Measurements from ENCODE around the gene GPS1. TPM values are rescaled to one million over a fixed set of nuclear protein-coding genes. Genes with fewer than 3 reads are reported as not detected.

GPS1 gene
- total and polyA plus RNA-seq, 10 of the 15 experiments (the other 5 are each of a cell fraction or from before 2014, with no cell fraction given), result 2.2 to 146 (median 77.7) TPM

DNA sequence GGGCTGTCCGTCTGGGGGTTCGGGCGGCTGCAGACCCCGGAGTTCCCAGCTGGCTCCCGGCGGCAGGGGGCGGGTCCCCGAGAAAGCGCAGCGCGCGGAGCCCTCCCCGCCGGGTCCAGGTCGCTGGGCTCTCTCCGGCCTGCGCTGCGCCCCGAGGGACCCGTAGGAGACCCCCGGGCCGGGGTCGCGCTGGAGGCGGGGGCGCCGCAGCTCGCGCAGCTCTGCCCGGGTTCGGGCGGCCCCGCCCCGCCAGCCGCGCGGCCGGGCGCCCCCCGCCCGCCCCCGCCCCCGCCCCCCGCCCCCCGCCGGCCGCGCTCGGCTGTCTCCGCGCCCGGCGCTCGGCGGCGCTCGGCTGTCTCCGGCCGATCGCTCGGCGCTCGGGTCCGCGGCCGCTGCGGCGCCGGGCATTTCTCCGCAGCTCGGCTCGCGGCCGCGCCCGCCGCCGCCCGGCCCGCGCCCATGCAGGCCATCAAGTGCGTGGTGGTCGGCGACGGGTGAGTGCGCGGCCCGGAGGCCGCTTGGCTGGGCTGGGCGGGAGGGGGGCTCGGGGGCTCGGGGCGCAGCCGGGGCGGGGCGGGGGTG, 20.3 kb upstream of the GPS1 start, which contains the start of gene RAC3:
TSS of gene RAC3 (plus strand) at position 376 of the 582 bp plus-strand sequence. CDS start at position 460, 84 bp downstream.
- Histone ChIP-seq H3K27me3 (replicated peaks in 1 of 2; ENCODE audit: control insufficient read depth in 2 of 2, insufficient read depth in 2 of 2, low read length in 1 of 2) (no peaks in the 10 kb centered on the region), H3K9ac (ENCODE audit: control insufficient read depth, insufficient read depth, low read length) (peak within 1 kb of the TSS; percentile 20; the same call in 1 of the 2 replicates), H3K4me2 (ENCODE audit: control insufficient read depth, insufficient read depth) (peak within 1 kb of the TSS; percentile 94), H3K79me2 (ENCODE audit: control insufficient read depth, insufficient read depth, low read length) (peaks cover under 1% of the 10 kb centered on the region; the same call in 1 of the 2 replicates), H3K9me3 (replicated peaks; ENCODE audit: control insufficient read depth, insufficient read depth, low read length) (no peaks in the 10 kb centered on the region), H2AFZ (ENCODE audit: control insufficient read depth, low read depth, low read length) (peak within 1 kb of the TSS; percentile 73), H4K20me1 (ENCODE audit: control insufficient read depth, insufficient read depth) (no peaks in the 10 kb centered on the region), H3K4me1 (ENCODE audit: control insufficient read depth, insufficient read depth, low read length) (peaks cover under 1% of the 10 kb centered on the region), H3K4me3 (peak within 1 kb of the TSS; percentile 65; the same call in 1 of the 2 replicates), H3K36me3 (ENCODE audit: control insufficient read depth in 2 of 2, insufficient read depth in 2 of 2, low read length in 1 of 2) (no peaks in the 10 kb centered on the region; a peak in 2 of 4 replicates), H3K27ac (ENCODE audit: control insufficient read depth, insufficient read depth) (no peak within 1 kb of the TSS)
- ChIA-PET POLR2A (no interaction called here), SMC1A (ENCODE audit: uncharacterized antibody, unreplicated experiment) (interaction anchor here (2.5 kb wide), 1 partner anchor 123 kb away, joined by 13 read pairs; no protein-coding TSS in a partner anchor), RAD21 (ENCODE audit: unreplicated experiment) (interaction anchor here (0.6 to 1.6 kb wide), 2 partner anchors 44 to 72 kb away, joined by 3 to 5 read pairs; no protein-coding TSS in a partner anchor), CTCF (interaction anchor here (0.6 to 2.3 kb wide), 4 partner anchors 68 to 315 kb away, joined by 3 to 11 read pairs (median 3); no protein-coding TSS in a partner anchor)
- ATAC-seq (peak; percentile 48), FAIRE-seq (no peak), DNase-seq (ENCODE audit: low read depth, low spot score) (no peak)
- WGBS (ENCODE audit: insufficient coverage, insufficient replicate concordance, low lambda C conversion rate, missing lambda C conversion rate), result 1% methylated on average over 20 of the region's 96 CpGs
- intact Hi-C loops (cut with micrococcal nuclease; ENCODE audit: unreplicated experiment), result no loop called here
- BruUV-seq (replicated peaks), result no TSS peak
- in situ Hi-C loops (cut with MboI), result no loop called here
- TF ChIP-seq SRF (IDR thresholded peaks at IDR 0.05; ENCODE audit: low read depth in 2 of 2, low read length in 2 of 2), result peak in 1 of 2 experiments; percentile 66; a peak in 1 of 4 replicates
- TF ChIP-seq, protein P1, sequence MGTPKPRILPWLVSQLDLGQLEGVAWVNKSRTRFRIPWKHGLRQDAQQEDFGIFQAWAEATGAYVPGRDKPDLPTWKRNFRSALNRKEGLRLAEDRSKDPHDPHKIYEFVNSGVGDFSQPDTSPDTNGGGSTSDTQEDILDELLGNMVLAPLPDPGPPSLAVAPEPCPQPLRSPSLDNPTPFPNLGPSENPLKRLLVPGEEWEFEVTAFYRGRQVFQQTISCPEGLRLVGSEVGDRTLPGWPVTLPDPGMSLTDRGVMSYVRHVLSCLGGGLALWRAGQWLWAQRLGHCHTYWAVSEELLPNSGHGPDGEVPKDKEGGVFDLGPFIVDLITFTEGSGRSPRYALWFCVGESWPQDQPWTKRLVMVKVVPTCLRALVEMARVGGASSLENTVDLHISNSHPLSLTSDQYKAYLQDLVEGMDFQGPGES (IDR thresholded peaks at IDR 0.05), result no peak
